K562 (cell line): Measurements from ENCODE around the gene SP6.

ENCODE experiments used
- BACH1 ChIP-seq: fragments of 200-800 bp; sonication (Bioruptor generic); IDR thresholded peaks from 2 replicates; pipeline ENCODE4 v1.6.1; 2016; ENCODE audit warnings: missing genetic modification characterization, missing compliant biosample characterization
- BCLAF1 ChIP-seq, 2 experiments: fragments of 450-650 bp in 1 of 2; IDR thresholded peaks; 2 replicates each; pipeline ENCODE4 v1.6.1; 2011 to 2017; ENCODE audit warnings: low read depth in 2 of 2, antibody characterized with exemption in 1 of 2, borderline replicate concordance in 1 of 2, low read length in 1 of 2, mild to moderate bottlenecking in 1 of 2, mixed read lengths in 1 of 2; ENCODE audit not compliant: control insufficient read depth in 1 of 2
- CTCF ChIP-seq, 3 experiments: IDR thresholded peaks in 2 of 3; conservative IDR thresholded peaks in 1 of 3; 2 replicates each; pipeline ENCODE4 v1.5.1; 2011 to 2012; ENCODE audit warnings: low read length in 3 of 3, mild to moderate bottlenecking in 3 of 3, control low read depth in 2 of 3, improper control_type of control experiment in 1 of 3, inconsistent platforms in 1 of 3, low read depth in 1 of 3, mixed read lengths in 1 of 3, moderate library complexity in 1 of 3; ENCODE audit not compliant: insufficient read depth in 2 of 3
- DDX20 ChIP-seq: fragments of 450-650 bp; IDR thresholded peaks from 2 replicates; pipeline ENCODE4 v1.6.1; 2016; ENCODE audit warnings: missing genetic modification characterization, low read depth, mild to moderate bottlenecking, missing compliant biosample characterization, moderate library complexity
- PHF21A ChIP-seq: fragments of 450-650 bp; IDR thresholded peaks from 2 replicates; pipeline ENCODE4 v1.6.1; 2017; ENCODE audit warnings: low read depth, borderline replicate concordance
- POLR2A ChIP-seq: fragments of 450-650 bp; conservative IDR thresholded peaks from 2 replicates; pipeline ENCODE4 v1.6.1; 2016
- POLR2AphosphoS5 ChIP-seq: IDR thresholded peaks from 2 replicates; pipeline ENCODE4 v1.6.1; 2011; ENCODE audit warnings: mild to moderate bottlenecking, low read depth, low read length, moderate library complexity; ENCODE audit not compliant: control insufficient read depth, insufficient read depth
- ZBTB11 ChIP-seq, 3 experiments: fragments of 200-800 bp in 1 of 3; fragments of 250-450 bp in 1 of 3; fragments of 450-650 bp in 1 of 3; sonication (Bioruptor Pico) in 1 of 3; sonication (Bioruptor generic) in 1 of 3; formaldehyde crosslinking in 1 of 3; IDR thresholded peaks; 2 replicates each; pipeline versions ENCODE4 v1.6.1 to v1.8.0; 2016 to 2022; ENCODE audit warnings: mild to moderate bottlenecking in 2 of 3, missing genetic modification characterization in 2 of 3, missing compliant biosample characterization in 1 of 3, moderate library complexity in 1 of 3

- TF ChIP-seq ZBTB11 (CRISPR knock-in tag; IDR thresholded peaks at IDR 0.05) (peak in 1 of 3 experiments; percentile 93; a peak in 2 of 6 replicates), POLR2A (no peak), PHF21A (0 out of 2 replicates have a peak, but pooled peaks have one; percentile 85), CTCF (IDR thresholded peaks at IDR 0.05 in 2 of 3, conservative IDR thresholded peaks at IDR 0.05 in 1 of 3; ENCODE audit: insufficient read depth in 2 of 3, low read depth in 1 of 3, low read length in 3 of 3) (no peak), BACH1 (tag) (peak; percentile 81; the same call in 1 of the 2 replicates), DDX20 (tag) (no peak), BCLAF1 (IDR thresholded peaks at IDR 0.05; ENCODE audit: borderline replicate concordance in 1 of 2, control insufficient read depth in 1 of 2, low read depth in 2 of 2, low read length in 1 of 2) (no peak), POLR2AphosphoS5 (peak; percentile 100)
Observed at GRCh38 chr17:47866941-47867340, 16.0 kb upstream of the SP6 start.
